Motor neuron (in vitro differentiated cells): Measurements from ENCODE around the gene CCL4. TPM values are rescaled to one million over a fixed set of nuclear protein-coding genes. Genes with fewer than 3 reads are reported as not detected.
"Not testable (repeated sequence)": the region's sequence is repeated elsewhere in the genome, so short reads cannot be mapped to it uniquely, and the experiment has no call there.

ENCODE experiments used
- ATAC-seq, 8 experiments: fragments of 200-7000 bp; cut with Tn5 transposase; replicated peaks in 6 of 8; 2 replicates each; pipeline ENCODE4 v1.8.0; 2021; ENCODE audit warnings: mild to moderate bottlenecking in 8 of 8, moderate library complexity in 8 of 8
- H3K27ac ChIP-seq, 2 donors: fragments of 250-450 bp; sonication (Bioruptor Pico); 2 replicates each; pipeline ENCODE4 v1.9.0; 2021; ENCODE audit warnings: antibody characterized with exemption in 2 of 2, mild to moderate bottlenecking in 2 of 2, moderate library complexity in 1 of 2
- H3K4me1 ChIP-seq, 2 donors: fragments of 250-450 bp; sonication (Bioruptor Pico); replicated peaks in 1 of 2; 2 replicates each; pipeline ENCODE4 v1.6.1; 2021; ENCODE audit warnings: antibody characterized with exemption in 2 of 2, mild to moderate bottlenecking in 2 of 2, moderate library complexity in 1 of 2
- H3K4me3 ChIP-seq, 5 donors: fragments of 250-450 bp; sonication (Bioruptor Pico); 2 replicates each; pipeline ENCODE4 v1.9.0; 2021; ENCODE audit warnings: antibody characterized with exemption in 5 of 5, mild to moderate bottlenecking in 5 of 5, moderate library complexity in 4 of 5
- WGBS, 10 experiments: fragments of 450-650 bp; shearing (Covaris generic); methylation state at CpG; one replicate each; pipeline ENCODE4 v1.0.0; 2022; 5-methylcytosine and 5-hydroxymethylcytosine counted together
- in situ Hi-C, 9 experiments: fragments of 400-800 bp; cut with MboI; loops; one replicate each; pipeline ENCODE4 v1.15.0; 2021; ENCODE audit warnings: low sequenced_read_pairs in 9 of 9, low pct_unique_long_range_greater_than_20kb in 2 of 9; ENCODE audit not compliant: unreplicated experiment in 9 of 9
- total RNA-seq, 8 experiments: library from RNA; unstranded; fragments of 300-600 nt; gene quantifications; 2 replicates each; pipeline versions ENCODE4 v1.2.3 to v1.2.4, GENCODE V29; 2022

The CCL4 gene
- total RNA-seq, 8 experiments from 2014 or later: 0.13 to 0.52 (median 0.37) TPM; not detected in 4

DNA sequence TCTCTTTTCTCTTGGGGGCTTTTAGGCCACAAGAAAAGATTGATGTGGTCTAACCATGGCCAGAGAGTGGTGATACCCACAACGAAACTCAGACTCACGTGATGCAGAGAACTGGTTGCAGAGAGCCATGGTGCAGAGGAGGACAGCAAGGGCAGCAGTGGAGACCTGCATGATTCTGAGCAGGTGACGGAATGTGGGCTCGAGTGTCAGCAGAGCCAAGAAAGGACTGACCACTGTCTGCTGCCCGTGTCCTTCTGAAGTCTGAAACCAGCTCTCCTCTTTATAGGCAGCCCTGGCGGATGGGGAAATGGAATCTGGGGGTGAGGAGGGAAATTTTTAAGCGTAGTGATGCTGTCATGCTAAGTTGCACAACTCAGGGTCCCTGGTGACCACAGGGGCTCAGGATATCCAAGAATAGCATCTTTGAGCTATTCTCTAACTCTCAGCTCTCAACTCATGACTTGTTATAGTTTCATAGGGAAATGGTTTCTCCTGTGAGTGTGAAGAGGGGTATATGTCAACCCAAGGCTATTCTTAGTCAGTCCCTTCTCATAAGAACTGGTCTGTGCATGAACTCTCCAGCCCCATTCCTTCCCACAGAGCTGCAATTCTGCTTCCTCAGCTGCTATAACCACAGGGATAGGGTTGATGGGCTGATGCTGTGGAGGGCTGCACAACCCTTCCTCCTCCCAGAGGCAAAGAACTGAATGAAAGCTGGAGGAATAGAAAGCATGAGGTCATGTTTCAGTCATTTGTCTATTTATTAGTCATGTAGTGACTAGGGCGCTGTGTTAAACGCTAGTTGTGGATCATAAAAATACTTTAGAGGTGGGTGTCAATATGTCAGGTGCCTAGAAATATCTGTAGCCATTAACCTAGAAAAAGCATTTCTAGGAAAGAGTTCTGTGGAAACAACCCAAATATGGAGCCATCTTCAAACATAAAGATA, 13.5 kb upstream of the CCL4 start, which contains the start of gene CCL3:
Gene CCL3 (minus strand): TSS at position 256 of the 949 bp plus-strand sequence. CDS start 85 bp downstream, at position 171.
- H3K4me1 ChIP-seq: no peaks in the 10 kb centered on the region
- no peak within 1 kb of the TSS for H3K4me3 ChIP-seq
- WGBS, 10 experiments: 15 to 90% (median 55%) methylated on average over 1 to 9 of the region's 9 CpGs; no CpG with 5 or more reads in 2 of the 10 experiments
- in situ Hi-C loops: no loop called here
- peak in 5 of 8 experiments; percentile 24 to 94 (median 59) for ATAC-seq
- H3K27ac ChIP-seq: no peak within 1 kb of the TSS

DNA sequence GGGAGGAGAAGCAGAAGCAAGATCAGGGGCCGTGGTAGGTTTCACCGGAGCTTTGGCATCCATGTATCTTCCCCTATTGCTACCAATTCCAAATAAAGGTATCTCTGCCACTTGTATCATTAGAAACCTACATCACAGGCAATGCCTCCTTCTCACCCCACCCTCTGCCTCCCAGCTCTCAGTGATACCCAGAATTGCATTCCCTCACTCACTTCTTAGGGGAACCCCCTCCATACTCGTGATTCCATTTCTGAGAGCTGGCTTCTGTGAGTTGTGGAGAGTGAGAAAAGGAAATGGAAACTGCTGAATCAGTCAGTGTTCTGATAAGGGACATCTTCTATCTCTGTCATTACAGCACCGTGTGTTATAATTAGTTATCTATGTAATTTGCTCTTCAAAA, 11.4 kb upstream of the CCL4 start:
- in situ Hi-C loops: no loop called here
- H3K27ac ChIP-seq: no peak overlapping the region
- H3K4me3 ChIP-seq: no peak overlapping the region
- H3K4me1 ChIP-seq: no peaks in the 10 kb centered on the region
- WGBS, 10 experiments: 17 to 100% (median 60%) methylated on average over 1 to 4 of the region's 4 CpGs; no CpG with 5 or more reads in 2 of the 10 experiments
- ATAC-seq: no peak

DNA sequence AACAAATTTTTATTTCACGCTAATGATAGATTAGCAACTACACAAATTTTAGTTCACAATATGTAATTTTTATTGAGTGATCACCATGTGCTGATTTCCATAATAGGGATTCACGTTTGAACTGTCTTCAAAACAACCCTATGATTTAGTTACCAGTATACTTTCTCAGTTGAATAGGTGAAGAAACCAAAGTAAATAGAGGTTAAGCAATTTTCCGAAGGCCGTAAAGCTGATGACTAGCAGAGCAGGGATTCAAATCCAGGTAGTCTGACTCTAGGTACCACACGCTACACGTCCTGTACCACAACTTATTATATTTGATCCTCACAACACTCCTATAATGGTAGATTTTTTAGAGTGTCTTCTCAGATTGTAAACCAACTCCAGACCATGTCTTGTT, 10.9 kb upstream of the CCL4 start:
- in situ Hi-C loops, ATAC-seq, H3K27ac ChIP-seq, H3K4me3 ChIP-seq, H3K4me1 ChIP-seq: not testable (repeated sequence)
- WGBS, 10 experiments: 0 to 93% (median 58%) methylated on average over 1 to 6 of the region's 6 CpGs

DNA sequence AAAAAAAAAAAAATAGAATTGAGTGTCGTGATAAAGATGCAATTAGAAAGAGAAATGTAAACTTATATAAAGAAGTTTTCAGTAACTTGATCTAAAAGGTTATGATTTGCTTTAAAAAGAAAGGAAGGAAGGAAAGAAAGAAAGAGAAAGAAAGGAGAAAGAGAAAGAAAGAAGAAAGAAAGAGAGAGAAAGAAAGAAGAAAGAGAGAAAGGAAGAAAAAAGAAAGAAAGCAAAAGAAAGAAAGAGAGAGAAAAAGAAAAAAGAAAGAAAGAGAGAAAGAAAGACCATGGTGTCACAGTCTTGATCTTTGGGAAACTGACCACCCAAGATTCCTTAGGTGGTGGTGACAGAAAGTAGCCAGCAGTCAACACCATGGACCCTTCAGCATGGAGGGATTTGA, 9.4 kb upstream of the CCL4 start:
- ATAC-seq: no peak
- Histone ChIP-seq H3K4me3 (no peak overlapping the region), H3K4me1 (no peaks in the 10 kb centered on the region), H3K27ac (no peak overlapping the region)
- in situ Hi-C loops: no loop called here
- WGBS, 10 experiments: 5 to 100% (median 62%) methylated on average over 1 of the region's 1 CpG

DNA sequence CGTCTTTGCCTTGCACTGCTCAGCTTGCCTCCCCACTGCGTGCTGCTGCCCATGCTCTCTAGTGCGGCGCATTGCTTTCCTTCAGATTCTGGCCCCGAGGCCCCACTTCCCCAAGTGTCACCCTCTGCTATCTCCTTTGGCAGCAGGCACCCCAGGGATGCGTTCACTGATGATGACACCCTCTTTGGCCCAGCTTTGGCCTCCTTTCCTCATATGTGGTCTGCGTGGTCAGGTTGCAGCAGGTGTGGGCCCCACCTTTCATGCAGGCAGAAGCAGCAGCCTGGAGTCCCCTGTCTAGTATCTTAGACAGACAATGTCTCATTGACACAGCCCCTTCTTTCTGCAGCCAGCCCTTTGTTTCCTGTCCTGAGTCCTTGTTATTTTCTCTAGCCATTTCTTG, 8.9 kb upstream of the CCL4 start:
- Histone ChIP-seq H3K4me3 (no peak overlapping the region), H3K27ac (no peak overlapping the region), H3K4me1 (no peaks in the 10 kb centered on the region)
- in situ Hi-C loops: no loop called here
- WGBS, 10 experiments: 100% methylated on average over 1 to 2 of the region's 7 CpGs; no CpG with 5 or more reads in 8 of the 10 experiments
- ATAC-seq: no peak

DNA sequence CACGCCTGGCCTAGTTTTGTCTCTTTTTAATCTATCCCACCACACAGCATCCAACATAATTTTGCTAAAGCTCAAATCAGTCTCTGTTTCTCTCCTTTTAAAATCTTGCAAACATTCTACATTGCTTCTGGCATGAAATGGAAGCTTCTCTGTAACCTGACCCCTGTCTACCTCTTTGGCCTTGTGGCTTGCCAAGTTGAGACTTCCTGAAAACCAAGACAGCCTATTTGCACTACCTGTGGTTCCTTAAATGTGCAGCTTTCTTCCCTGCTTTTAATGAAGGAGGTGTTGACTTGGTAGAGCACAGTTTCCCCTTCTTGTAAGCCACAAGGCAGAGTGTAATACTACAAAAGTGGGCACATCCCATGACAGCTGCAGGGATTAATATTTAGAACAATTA, 7.6 kb upstream of the CCL4 start:
- WGBS, 10 experiments: 0 to 80% (median 46%) methylated on average over 1 of the region's 1 CpG; no CpG with 5 or more reads in 4 of the 10 experiments
- in situ Hi-C loops: no loop called here
- no peaks in the 10 kb centered on the region for H3K4me1 ChIP-seq
- ATAC-seq: no peak
- H3K27ac ChIP-seq: no peak overlapping the region
- no peak overlapping the region for H3K4me3 ChIP-seq

DNA sequence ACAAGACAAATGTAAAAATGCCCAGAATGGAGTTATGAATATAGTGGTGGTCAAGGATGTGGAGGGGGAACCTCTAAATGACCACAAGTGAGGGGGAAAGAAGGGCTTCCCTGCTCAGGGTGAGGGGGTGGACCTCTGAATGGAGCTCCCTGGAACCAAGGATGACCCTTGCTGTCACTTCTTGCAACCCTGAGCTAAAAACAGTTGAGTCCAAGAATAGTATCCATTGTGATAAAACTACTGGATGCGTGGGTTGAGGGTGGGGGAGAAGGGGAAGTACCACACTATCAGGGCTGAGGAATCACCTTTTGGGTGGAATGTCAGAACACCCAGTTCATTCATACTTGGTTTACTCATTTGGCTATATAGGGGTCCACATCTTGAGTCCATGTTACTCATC, 4.6 kb upstream of the CCL4 start:
- WGBS, 10 experiments: no CpG with 5 or more reads among the region's 1 CpG
- H3K27ac ChIP-seq, in situ Hi-C loops, H3K4me1 ChIP-seq, H3K4me3 ChIP-seq, ATAC-seq: not testable (repeated sequence)

DNA sequence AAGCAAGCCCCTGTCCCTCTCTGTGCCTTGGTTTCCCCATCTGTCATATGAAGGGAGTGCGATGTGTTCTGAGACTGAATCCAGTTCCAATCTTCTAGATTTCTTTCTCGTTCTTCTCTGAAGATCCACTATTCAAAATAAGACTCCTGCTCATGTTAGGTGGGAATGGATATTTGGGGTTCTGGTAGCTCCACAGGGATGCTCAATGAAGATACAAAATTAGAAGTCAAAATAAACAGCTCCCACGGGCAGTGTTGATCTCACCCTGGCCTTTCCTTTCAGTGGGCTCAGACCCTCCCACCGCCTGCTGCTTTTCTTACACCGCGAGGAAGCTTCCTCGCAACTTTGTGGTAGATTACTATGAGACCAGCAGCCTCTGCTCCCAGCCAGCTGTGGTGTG, 619 bp downstream of the CCL4 start:
- H3K4me3 ChIP-seq, ATAC-seq, in situ Hi-C loops, H3K4me1 ChIP-seq, H3K27ac ChIP-seq: not testable (repeated sequence)
- WGBS, 10 experiments: no CpG with 5 or more reads among the region's 7 CpGs

DNA sequence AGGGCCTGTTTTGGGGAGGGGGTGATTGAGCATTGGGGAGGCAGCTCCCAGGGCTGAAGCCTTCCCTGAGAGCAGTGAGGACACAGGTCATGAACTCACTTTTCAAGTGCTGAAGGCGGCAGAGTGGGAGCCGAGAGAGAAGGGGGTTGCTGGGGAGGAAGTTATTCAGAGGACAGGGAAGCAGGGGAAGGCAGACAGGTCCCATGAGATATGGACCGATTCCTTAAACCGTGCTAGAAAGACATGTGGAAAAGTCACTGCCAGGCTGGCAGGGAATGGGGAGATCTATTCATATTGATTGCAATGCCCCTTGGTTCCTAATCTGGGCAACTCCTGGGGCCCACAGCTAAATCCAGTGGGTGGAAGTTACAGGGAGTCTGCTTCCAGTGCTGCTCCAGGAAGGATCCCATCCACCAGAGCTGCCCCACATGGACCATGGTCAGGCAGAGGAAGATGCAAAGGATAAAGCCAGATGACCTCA, 1.1 kb downstream of the CCL4 start:
- in situ Hi-C loops: no loop called here
- no peak overlapping the region for H3K27ac ChIP-seq
- 0 to 90% (median 81%) methylated on average over 2 to 4 of the region's 4 CpGs; no CpG with 5 or more reads in 7 of the 10 experiments for WGBS, 10 experiments
- no peak overlapping the region for H3K4me3 ChIP-seq
- no peaks in the 10 kb centered on the region for H3K4me1 ChIP-seq
- no peak for ATAC-seq

DNA sequence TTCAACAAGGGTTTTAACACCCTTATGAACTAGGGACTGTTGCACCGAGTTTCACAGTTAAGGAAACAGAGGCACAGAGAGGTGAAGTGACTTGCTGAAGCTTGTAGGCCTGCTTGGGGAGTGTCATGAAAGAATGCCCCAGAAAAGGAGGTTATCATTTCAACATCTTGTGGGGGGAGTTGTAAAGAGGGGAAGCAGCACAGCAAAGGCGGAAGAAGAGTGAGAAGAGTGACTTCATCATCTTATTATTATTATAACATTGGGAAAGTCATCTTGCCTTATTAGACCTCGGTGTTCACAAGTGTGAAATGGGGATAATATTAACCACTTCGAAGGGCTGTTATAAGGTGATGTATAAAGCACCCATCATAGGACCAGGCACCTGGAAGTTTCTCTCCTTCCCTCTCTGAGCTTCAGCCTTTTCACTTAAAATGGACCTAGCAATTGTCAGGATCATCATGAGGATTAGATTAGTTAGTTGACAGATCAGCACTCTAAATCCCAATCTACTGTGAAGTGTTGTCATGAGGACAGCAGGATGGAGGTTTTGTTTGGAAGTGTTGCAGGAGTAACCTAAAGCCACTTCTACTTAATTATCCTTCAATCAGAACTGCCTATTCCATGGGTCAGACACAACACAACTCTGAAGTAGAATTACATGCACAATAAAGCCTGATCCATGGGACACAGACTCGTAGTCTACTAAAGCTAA, 2.3 kb downstream of the CCL4 start:
- 10 to 100% (median 71%) methylated on average over 1 to 4 of the region's 5 CpGs; no CpG with 5 or more reads in 1 of the 10 experiments for WGBS, 10 experiments

DNA sequence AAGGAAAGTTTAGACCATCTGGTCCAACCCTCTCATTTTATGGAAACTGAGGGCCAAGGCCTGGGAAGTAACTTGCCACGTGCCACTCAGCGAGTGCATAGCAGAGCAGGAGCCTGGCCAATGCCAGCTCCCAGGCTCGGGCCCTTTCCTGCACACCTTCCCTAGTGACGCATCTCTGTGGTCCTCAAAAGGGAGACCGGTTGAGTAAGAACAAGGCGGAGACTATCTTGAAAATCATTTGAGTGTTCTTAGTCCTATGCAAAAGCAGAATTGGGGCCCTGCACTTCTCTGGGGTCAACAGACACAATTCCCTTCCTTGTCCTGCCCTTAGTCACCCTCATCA, 2.8 kb downstream of the CCL4 start:
- in situ Hi-C loops: no loop called here
- 0 to 100% (median 83%) methylated on average over 1 to 6 of the region's 6 CpGs; no CpG with 5 or more reads in 5 of the 10 experiments for WGBS, 10 experiments
- H3K4me3 ChIP-seq: no peak overlapping the region

More for the DNA sequence above, 2.3 kb downstream of the CCL4 start:
- H3K27ac ChIP-seq: no peak overlapping the region
- H3K4me1 ChIP-seq: peaks cover 0 to under 1% of the 10 kb centered on the region in 2 donors
- H3K4me3 ChIP-seq: no peak overlapping the region
- ATAC-seq: no peak
- in situ Hi-C loops: no loop called here

DNA sequence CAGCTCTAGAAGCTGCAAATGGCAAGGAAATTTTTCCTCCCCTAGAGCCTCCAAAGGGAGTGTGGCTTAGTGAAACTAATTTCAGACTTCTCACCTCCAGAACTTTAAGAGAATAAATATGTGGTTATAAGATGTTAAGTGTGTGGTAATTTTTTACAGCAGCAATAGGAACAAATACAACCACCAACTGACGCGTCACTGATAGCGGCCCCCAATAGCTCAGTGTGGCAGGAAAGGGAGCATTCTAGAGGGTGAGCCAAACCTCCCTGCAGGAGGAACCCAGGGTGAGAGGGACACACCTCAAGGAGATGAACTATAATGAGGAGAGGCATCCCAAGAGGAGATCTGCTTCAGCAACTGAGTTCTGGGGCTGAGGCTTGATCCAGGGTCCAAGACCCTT, 4.0 kb downstream of the CCL4 start:
- Histone ChIP-seq H3K4me1 (peaks cover 0 to 7% of the 10 kb centered on the region in 2 donors), H3K27ac (no peak overlapping the region), H3K4me3 (no peak overlapping the region)
- no peak for ATAC-seq
- in situ Hi-C loops: no loop called here
- 100% methylated on average over 2 to 3 of the region's 3 CpGs; no CpG with 5 or more reads in 7 of the 10 experiments for WGBS, 10 experiments

More for the DNA sequence above, 2.8 kb downstream of the CCL4 start:
- ATAC-seq: no peak
- Histone ChIP-seq H3K4me1 (peaks cover 0 to 6% of the 10 kb centered on the region in 2 donors), H3K27ac (no peak overlapping the region)

DNA sequence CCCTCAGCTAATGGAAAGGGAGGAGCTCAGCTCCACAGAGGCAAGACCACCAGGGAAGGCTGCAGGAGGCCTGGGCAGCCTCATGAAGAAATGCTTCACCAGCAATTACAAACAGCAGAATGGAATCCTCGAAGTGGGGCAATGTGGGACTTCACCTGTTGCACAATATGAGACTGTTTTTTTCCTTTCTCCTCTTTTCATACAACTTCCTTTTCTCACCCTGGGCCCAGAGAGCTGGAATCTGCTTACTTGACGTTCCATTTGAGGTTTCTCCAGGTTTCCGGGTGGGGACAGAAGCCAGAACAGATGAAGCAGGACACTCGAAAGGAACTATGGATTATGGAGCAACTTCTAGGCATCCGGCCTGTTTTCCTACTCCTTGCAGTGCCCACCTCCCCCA, 4.6 kb downstream of the CCL4 start:
- H3K4me3 ChIP-seq, in situ Hi-C loops, ATAC-seq, H3K4me1 ChIP-seq, H3K27ac ChIP-seq: not testable (repeated sequence)
- 0 to 100% (median 60%) methylated on average over 1 to 5 of the region's 5 CpGs; no CpG with 5 or more reads in 3 of the 10 experiments for WGBS, 10 experiments
